Stimulated activated CD8-positive, alpha-beta memory T cell treated with anti-CD3 and anti-CD28 coated beads, Interleukin-2, amount 100 ng/mL, for 48 hours (primary cell): ENCODE results near the gene DDX39B.

Source experiments
- DNase-seq, 2 donors: peaks; one replicate each; pipeline ENCODE4 v3.0.0-alpha.2; 2020; ENCODE audit warnings: low read depth in 2 of 2

The DDX39B gene

DNA sequence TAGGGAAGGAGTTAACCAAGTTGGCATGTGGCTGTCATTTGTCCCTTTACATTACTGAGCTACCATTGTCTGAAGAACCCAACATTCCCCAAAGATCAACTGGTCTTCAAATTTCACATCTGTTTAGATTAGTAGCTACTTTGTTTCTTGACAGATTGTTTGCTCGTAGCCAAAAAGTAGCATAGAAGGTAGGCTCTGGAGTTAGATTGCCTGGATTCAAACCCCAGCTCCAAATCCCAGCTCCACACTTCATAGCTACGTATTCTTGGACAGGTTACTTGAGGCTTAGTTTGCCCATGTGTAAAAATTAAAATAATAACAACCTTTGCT is 6.7 kb upstream of the DDX39B start:
- no peak for DNase-seq

DNA sequence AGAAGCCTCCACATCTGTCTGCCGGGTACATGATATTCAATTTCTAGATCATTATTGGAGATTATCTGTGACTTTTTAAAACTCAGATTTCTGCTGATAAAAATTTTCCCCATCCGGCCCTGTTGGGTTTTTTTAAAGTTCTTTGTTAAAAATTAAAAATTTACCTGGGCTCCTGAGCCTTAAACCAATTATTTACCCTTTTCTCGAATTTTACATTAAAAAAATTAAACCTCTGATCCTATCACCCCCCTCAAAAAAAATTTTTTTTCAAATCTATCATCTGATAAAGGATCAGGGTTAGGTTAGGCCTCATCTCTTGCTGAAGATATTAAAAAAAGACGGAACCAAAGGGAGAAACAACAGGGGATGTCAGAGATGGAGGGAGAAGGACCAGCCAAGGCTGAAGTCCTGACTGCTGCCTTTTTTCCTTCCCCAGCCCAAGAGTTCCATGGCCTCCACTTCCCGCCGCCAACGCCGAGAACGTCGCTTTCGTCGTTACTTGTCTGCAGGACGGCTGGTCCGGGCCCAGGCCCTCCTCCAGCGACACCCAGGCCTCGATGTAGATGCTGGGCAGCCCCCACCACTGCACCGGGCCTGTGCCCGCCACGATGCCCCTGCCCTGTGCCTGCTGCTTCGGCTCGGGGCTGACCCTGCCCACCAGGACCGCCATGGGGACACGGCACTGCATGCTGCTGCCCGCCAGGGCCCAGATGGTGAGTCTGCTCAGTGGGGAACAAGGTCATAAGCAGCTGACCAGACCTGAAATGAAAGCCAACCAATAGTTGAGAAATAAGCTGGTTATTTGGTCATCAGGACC is 6.1 kb upstream of the DDX39B start:
- DNase-seq = no peak

DNA sequence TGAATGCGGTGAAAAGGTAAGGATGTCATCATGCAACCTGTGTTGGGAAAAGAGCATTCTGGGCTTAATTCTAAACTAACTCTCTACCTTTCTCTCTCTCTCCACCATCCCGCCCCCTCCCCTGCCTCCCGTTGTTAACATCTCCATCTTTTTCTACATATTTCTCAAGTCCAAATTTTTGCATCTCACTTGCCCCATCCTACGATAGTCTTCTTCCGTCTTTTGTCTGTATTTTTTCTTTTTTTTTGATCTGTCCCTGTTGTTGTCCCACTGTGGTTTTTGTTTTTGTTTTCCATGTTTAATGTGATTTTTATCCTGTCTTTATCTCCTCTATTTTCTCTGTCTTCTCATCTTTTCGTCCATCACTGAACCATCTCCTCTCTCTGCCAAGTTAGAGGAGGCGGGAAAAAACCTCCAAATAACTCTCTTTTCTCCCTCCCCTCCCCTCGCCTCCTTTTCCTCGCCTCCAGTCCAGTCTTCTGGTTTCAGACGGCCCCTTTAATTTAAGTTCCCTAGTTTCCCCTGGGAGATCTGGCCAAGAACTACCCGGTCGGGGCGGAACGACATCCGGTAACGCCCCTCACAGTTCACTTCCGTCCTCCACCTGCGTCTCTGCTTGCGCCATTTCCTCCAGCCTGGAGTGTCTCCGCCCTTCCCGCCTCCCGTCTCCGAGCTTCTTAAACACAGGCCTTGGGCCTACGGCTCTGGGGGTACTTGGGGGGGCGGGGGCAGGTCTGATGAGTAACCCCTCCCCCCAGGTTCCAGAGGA is 5.3 kb upstream of the DDX39B start, which contains the start of gene NFKBIL1:
TSS of gene NFKBIL1 (plus strand) at position 651 of the 769 bp plus-strand sequence. CDS start at position 738, 87 bp downstream.
- DNase-seq = peak; percentile 85 to 91

GRCh38 chr6:31546339-31546957 is 4.6 kb upstream of the DDX39B start, which contains the start of gene ATP6V1G2:
Gene ATP6V1G2, minus strand, starts transcription at chr6:31546608. Its CDS starts 49 bp downstream, at chr6:31546559.
- peak; percentile 83 to 91 for DNase-seq

GRCh38 chr6:31545291-31545690 is 3.5 kb upstream of the DDX39B start:
- no peak for DNase-seq

DNA sequence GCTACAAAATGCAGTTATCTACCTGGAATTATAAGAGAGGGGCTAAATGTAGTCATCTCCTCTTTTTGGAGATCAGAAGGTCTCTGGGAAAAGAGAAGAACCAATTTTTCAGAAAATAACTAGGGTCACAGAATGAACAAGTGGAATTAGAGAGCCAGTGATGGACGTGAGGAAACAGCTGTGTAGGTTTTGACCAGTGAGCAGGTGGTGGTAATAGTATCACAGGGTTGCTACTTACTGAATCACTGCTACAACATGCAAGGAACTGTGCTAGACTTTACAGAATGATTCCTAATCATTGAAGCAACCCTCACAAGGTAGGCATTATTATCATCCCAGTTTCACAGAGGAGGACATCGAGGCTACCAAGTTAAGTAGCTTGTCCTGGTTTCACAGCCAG is 2.9 kb upstream of the DDX39B start:
- no peak for DNase-seq

DNA sequence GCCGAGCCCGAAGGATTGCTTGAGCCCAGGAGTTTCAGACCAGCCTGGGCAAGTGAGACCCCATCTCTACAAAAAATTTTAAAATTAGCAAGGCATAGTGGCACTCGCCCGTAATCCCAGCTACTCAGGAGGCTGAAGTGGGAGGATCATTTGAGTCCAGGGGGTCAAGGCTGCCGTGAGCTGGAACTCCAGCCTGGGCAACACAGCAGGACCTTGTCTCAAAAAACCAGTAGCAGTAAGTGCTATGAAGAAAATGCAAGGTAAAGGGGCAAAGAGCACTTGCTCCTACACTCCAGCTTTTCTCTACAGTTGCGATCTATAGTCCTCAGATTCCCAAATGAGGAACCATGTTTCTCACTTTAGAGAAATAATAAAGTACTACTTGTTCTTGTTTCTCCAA is 1.8 kb upstream of the DDX39B start:
- DNase-seq = no peak

GRCh38 chr6:31541059-31541657 is 645 bp downstream of the DDX39B start:
- DNase-seq = peak in 1 of 2 donors; percentile 51

DNA sequence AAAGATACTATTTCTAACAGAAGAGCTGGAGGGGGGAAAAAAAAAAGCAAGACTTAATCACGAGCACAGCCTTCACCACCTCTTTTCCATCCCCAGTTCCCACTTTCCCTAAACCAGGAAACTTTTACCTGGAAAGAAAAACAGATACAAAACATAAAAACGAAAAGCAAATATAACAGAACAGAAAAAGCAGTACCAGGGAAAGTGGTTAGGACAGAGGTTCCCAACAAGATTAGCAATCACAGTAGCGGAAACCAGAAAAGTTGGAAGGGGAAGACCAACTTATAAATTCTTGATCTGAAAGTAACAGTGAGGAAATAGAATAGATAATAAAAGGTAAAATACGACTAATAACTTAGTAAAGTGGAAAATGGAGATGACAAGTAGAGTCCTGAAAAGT is 1.2 kb downstream of the DDX39B start:
- DNase-seq = no peak

- no peak for DNase-seq
Observed at GRCh38 chr6:31538805-31539400, 2.9 kb downstream of the DDX39B start.

DNA sequence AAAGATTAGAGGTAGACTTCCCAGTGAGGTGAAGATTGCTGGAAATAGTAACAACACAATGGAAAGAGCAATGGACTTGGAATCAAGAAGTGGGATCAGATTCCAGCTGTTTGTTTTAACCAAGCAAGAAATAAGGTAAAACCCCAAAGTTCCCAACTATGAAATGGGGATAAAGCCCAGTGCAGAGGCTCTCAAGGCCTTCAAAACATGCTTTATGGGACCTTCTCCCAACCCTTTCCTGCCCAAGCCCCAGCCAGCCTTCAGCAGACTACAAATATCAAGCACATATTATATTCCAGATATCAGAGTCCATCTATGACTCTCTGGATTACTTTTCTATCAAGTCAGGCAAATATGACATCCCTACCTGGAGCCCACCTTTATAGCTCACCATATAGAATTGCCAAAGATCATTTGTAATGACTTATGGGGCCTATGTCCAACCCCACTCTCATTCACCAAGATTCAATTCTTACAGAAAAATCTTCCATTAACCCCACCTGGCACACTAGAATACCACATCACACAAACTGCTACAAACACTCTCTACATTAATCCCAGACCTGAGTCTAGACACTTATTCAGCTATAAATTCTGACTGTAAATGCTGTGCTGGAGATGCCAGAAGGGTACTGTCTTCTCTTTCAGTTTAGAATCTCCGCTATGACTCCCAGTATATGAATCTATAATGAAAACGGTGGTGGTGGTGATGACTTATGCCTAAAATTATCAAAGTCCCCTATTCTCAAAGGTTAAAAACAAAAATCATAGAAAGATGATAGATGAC is 6.1 kb downstream of the DDX39B start:
- no peak for DNase-seq

DNA sequence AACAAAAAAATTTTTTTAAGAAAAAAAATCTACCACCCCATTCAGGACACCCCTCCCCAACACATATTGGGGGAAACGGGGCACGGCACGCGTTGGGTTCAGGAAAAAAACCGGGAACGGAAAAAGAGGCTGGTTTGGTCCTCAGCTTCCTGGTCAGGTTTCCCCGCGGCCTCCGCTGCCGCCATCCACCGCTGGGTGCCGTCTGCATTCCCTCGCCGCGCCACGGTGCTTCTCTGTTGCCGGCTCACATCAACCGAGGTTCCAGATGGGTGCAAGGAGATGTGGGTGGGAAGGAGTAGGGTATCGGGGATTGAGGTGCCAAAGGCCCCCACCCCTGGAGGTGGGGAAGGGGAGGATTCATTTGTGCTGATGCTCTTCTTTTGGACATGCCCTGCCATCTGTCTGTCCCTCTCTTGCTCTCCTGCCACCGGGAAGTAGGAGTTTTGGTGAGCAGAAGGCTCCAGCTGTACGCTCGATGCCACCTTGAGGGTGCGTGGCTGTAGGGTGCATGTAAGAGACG is 7.2 kb downstream of the DDX39B start:
- DNase-seq = no peak

DNA sequence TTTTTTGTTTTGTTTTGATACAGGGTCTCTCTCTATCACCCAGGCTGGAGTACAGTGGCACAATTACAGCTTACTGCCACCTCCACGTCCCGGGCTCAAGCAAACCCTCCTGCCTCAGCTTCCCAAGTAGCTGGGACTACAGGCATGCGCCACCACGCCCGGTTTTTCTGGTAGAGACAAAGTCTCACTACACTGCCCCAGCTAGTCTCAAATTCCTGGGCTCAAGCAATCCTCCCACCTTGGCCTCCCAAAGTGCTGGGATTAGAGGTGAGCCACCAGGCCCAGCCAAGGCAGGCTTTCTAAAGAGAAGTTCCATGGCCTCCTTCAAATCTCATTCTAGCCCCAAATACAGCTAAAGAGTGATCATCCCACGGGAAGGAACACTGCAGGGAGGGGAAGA is 7.8 kb downstream of the DDX39B start:
- DNase-seq = no peak

- DNase-seq = no peak
Observed at GRCh38 chr6:31533455-31533841, 8.4 kb downstream of the DDX39B start.

DNA sequence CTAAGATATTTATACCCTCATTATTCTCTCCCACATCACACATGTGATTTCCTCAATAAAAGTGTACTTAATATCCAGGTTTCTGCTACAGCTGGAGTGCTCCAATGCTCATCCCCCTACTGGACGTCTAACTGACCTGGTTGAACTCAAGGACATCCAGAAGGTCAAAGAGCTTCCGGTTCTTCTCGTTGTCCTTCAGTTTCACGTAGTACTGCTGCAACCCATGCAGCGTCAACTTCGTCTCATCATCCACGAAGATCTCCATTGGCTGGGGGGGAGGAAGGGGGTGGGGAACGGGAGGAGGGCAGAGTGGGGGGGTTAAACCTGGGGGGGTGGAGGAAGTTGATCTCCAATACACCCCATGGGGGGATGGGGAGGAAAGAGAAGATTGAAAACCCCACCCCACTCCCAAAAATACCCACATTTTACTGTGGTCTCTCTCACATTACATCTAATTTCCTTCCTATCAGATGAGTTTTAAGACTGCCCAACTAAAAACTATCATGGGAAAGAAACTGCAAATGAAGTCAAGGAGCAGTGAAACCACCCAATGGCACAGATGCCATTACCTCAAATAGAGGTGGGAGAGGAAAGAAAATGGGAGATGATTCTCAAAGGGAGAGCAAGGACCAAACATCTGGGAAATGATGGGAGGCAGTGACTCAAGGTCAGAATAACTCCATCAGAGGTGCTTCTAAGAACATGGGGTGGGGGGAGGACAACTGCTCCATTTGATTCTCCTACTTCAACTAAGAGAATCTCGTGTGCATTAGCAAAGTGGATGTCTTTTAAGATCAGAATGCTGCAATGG is 9.0 kb downstream of the DDX39B start:
- DNase-seq = no peak

DNA sequence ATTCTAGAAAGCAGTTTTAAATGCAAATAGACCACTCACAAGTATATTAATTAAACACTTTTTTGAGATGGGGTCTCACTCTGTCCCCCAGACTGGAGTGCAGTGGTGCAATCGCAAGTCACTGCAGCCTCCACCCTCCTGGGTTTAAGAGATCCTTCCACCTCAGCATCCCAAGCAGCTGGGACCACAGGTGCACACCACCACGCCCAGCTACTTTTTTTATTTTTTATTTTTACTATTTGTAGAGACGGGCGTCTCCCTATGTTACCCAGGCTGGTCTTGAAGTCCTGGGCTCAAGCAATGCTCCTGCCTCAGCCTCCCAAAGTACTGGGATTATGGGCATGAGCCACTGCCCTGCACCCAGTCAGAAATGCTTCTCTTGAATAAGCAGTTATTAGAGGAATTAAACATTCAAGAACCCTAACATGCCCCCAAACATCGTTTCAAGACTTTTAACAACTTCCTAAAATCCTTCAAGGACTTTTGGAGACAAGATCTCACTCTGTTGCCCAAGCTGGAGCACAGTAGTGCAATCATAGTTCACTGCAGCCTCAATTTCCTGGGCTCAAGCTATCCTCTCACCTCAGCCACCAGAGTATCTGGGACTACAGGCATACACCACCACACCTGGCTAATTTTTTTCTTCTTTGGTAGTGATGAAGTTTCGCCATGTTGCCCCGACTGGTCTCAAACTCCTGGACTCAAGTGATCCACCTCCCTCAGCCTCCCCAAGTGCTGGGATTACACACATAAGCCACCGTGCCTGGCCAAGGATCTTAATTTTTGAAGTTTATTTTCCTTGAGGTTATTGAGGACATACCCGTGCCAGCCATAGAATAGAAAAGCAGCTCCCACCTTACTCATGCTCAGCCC is 9.8 kb downstream of the DDX39B start:
- no peak for DNase-seq

DNA sequence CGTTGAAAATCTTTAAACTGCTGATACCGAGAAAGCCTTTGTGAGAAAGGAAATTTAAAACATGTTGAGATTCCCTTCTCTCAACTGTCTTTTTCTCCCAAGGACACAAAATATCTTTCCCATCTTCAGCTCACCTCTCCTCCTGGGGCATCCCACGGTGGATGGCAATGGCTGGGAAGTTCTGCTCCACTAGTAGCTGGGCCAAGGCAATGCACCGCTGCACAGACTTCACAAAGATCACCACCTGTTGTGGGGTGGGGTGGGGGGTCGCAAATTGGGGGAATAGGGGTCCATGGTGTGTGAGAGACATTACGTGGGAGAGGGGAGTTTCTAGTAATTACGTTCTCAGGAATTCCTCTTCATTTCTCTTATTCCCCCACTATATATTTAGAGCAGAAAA is 10.6 kb downstream of the DDX39B start:
- no peak for DNase-seq

- DNase-seq = no peak
Observed at GRCh38 chr6:31530659-31531058, 11.1 kb downstream of the DDX39B start.
